ENCODE data around the gene FRY. TPM values are rescaled to one million over a fixed set of nuclear protein-coding genes. Genes with fewer than 3 reads are reported as not detected.
"Not testable (repeated sequence)": the region's sequence is repeated elsewhere in the genome, so short reads cannot be mapped to it uniquely, and the experiment has no call there.

The FRY gene
- 10.2 TPM for total RNA-seq

- ATAC-seq: peak; percentile 65
These were observed at the start of gene FRY for GRCh38 chr13:32031025-32031814. Gene FRY, plus strand, starts transcription at chr13:32031774. Its CDS starts 22 bp downstream, at chr13:32031796.

GRCh38 chr13:31982124-31982523, 49.5 kb upstream of the FRY start:
- ATAC-seq: no peak

- peak; percentile 73 for ATAC-seq
These were observed 49.0 kb upstream of the FRY start for GRCh38 chr13:31982540-31982939.

GRCh38 chr13:31983696-31984095, 47.9 kb upstream of the FRY start:
- ATAC-seq: not testable (repeated sequence)

- not testable (repeated sequence) for ATAC-seq
These were observed 47.2 kb upstream of the FRY start for GRCh38 chr13:31984388-31984787.

GRCh38 chr13:31986676-31987470, 44.7 kb upstream of the FRY start:
- ATAC-seq: no peak

GRCh38 chr13:31987535-31988170, 43.9 kb upstream of the FRY start:
- no peak for ATAC-seq

- not testable (repeated sequence) for ATAC-seq
These were observed 37.2 kb upstream of the FRY start for GRCh38 chr13:31994367-31994766.

- no peak for ATAC-seq
These were observed 35.0 kb upstream of the FRY start for GRCh38 chr13:31996601-31997000.

GRCh38 chr13:31997641-31998040, 33.9 kb upstream of the FRY start:
- ATAC-seq: no peak

- ATAC-seq: no peak
These were observed 33.4 kb upstream of the FRY start for GRCh38 chr13:31998131-31998530.

GRCh38 chr13:32000754-32001153, 30.8 kb upstream of the FRY start:
- ATAC-seq: not testable (repeated sequence)

- peak; percentile 70 for ATAC-seq
These were observed 30.3 kb upstream of the FRY start for GRCh38 chr13:32001154-32001768.

GRCh38 chr13:32001769-32002168, 29.8 kb upstream of the FRY start:
- no peak for ATAC-seq

- ATAC-seq: no peak
These were observed 28.7 kb upstream of the FRY start for GRCh38 chr13:32002873-32003272.

- ATAC-seq: no peak
These were observed 24.1 kb upstream of the FRY start for GRCh38 chr13:32007494-32007893.

- ATAC-seq: no peak
These were observed 22.9 kb upstream of the FRY start for GRCh38 chr13:32008518-32009175.

GRCh38 chr13:32009362-32009761, 22.2 kb upstream of the FRY start:
- ATAC-seq: no peak

GRCh38 chr13:32010136-32010535, 21.4 kb upstream of the FRY start:
- no peak for ATAC-seq

GRCh38 chr13:32011971-32012370, 19.6 kb upstream of the FRY start:
- ATAC-seq: no peak

GRCh38 chr13:32013181-32013580, 18.4 kb upstream of the FRY start:
- no peak for ATAC-seq

- no peak for ATAC-seq
These were observed 15.5 kb upstream of the FRY start for GRCh38 chr13:32016119-32016518.
